Measurements from ENCODE around the gene HOXA10.

DNA sequence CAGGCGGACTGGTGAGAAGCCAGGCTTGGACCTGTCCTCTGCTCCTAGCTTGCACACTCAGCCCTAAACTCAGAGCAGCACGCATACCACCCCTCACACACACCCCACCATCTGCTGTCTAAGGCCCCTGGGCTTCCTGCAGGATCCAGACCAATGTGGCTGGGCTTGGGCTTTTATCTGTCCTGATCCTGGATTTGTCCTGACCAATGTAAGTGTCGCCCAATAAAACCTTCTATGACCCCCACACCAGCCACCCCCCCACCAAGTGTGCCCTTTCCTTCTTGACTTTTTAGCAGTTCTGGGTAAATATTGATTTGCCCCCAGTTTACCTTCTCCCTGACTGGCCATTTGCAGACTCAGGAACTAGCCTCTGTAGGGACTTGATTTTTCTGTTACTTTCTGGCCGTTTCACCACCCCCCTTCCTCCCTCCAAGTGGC lies 27.5 kb upstream of the HOXA10 start:
- TF ChIP-seq POLR2AphosphoS5 (IDR thresholded peaks at IDR 0.05; ENCODE audit: borderline replicate concordance, low read depth, low read length) (no peak), EZH2 (IDR thresholded peaks at IDR 0.05) (no peak), FOXP2 (optimal IDR thresholded peaks at IDR 0.05; ENCODE audit: control extremely low read depth, extremely low read length, insufficient read depth) (no peak)

Data from SK-N-MC (cell line).